Hematopoietic multipotent progenitor cell treated with erythropoietin and hydrocortisone succinate and interleukin-3 and kit ligand, for 4 days (in vitro differentiated cells): ENCODE measurements around the gene SCGB1C2.
A peak's percentile ranks its signal among the peaks of the same experiment; 100 is the strongest.
"Not testable (repeated sequence)": the region's sequence is repeated elsewhere in the genome, so short reads cannot be mapped to it uniquely, and the experiment has no call there.

Source experiments
- DNase-seq: peaks from one replicate; pipeline ENCODE4 v3.0.0-alpha.2; 2015

The SCGB1C2 gene

DNA sequence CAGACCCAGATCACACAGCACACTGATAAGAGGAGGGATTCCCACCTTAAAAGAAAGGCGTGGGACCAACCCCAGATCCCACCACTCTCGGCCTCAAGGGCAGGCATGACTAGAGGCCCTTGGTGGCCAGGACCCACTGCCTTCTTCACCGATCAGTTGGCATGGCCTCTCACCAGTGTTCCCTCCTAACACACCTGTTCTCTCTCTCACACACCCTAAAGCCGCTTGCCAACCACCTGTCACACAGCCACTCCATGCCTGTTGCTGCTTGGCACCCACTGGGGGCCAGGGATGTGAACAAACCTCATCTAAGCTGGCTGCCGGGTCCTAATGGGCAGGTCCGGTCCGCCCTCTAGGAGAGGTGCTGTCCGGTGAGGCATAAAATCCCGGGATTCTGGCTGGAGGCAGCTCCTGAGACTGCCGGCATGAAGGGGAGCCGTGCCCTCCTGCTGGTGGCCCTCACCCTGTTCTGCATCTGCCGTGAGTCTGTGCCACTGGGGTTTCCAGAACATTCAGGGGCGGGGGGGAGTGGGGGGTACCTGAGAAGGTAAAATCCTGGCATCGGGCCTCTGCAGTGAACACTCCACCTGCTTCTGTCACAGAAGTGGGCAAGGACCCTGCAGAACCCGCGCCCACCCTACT, at the start of gene SCGB1C2:
SCGB1C2 (plus strand) TSS at position 404 of the 642 bp plus-strand sequence; CDS start at position 426, 22 bp downstream.
- not testable (repeated sequence) for DNase-seq

DNA sequence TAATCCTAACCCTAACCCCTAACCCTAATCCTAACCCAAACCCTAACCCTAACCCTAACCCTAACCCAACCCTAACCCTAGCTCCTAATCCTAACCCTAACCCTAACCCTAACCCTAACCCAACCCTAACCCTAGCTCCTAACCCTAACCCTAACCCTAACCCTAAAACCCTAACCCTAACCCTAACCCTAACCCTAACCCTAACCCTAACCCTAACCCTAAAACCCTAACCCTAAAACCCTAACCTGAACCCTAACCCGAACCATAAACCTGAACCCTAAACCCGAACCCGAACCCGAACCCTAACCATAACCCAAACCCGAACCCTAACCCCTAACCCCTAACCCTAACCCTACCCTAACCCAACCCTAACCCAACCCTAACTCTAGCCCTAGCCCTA, 24.3 kb upstream of the SCGB1C2 start:
- DNase-seq = peak; percentile 75

DNA sequence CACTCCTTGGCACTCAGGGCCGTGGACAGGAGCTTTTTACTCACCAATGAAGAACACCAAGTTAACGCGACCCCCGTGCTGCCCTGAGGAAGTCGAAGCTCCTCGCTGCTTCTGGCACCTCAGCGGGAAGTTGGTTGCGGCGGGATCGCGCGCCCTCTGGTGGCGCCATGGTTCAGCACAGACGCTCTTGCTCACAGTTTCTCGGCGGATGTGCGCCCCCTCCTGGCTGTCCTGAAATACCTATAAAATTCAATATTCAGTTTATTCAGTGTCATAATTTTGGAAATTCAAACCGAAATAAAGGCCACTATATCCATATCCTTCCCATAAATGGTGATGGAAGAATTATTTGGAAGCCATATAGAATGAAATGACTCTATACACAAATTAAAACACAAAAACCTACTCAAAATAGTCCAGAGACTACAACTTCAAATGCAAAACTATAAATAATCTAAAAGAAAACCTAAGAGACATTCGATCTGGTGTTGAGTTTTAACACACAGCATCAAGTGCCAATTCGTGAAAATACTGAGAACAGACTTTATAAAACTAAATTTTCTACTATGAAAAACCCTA, 18.9 kb upstream of the SCGB1C2 start:
- DNase-seq = not testable (repeated sequence)

DNA sequence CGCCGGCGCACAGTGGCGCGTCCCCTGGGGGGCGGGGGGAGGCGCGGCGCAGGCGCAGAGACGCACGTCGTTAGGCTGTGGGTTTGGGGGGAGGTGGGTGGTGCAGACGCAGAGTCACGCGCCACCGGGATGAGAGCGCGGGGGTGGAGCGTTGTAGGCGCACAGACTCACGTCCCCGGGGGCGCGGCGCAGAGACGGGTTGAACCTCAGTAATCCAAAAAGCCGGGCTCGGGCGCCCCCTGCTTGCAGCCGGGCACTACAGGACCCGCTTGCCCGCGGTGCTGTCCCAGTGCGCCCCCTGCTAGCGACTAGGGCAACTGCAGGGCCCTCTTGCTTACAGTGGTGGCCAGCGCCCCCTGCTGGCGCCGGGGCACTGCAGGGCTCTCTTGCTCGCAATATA, 3.4 kb upstream of the SCGB1C2 start:
- DNase-seq = not testable (repeated sequence)

DNA sequence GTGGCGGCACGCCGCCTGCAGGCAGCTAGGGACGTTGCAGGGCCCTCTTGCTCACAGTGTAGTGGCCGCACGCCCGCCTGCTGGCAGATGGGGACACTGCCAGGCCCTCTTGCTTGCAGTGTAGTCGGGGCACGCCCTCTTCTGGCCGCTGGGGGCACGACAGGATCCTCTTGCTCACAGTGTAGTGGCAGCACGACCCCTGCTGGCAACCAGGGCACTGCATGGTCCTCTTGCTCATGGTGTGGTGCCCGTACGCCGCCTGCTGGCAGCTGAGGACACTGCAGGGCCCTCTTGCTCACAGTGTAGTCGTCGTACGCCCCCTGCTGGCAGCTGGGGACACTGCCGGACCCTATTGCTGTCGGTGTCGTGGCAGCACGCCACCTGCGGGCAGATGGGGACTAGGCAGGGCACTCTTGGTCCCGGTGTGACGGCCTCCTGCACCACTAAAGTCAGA, 3.0 kb upstream of the SCGB1C2 start:
- DNase-seq = not testable (repeated sequence)

DNA sequence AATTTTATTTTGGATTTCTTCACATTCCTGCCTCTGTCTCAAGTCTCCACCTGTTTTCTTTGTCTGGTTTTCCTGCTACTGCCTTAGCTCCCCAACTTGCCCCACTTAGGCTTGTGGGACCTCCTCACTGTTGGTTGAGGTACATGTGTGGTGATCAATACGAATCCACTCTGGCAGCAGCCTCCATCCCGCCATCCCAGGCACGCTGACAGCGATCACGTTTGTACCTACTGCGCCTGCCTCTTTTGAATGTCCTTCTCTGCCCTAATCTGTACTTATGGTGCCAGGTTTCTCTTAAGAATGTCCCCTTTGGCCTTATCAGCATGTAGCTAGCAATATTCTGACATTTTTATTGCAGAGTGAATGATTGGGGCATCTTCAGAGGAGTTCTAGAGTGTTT, 2.3 kb upstream of the SCGB1C2 start:
- not testable (repeated sequence) for DNase-seq

DNA sequence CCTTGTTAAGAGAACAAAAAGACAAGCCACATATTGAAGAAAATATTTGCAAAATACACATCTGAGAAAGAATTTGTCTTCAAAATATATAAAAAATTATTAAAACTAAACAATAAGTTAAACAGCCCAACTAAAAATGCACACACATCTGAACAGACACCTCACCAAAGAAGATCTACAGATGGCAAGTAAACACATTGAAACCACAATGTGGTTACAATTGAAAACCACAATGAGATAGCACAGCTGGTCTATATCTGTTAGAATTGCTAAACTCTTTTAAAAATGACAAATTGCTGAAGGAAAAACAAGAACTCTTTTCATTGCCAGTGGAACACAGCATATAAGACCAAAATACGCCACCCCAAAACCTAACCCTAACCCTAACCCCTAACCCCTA, 1.5 kb upstream of the SCGB1C2 start:
- DNase-seq = not testable (repeated sequence)

DNA sequence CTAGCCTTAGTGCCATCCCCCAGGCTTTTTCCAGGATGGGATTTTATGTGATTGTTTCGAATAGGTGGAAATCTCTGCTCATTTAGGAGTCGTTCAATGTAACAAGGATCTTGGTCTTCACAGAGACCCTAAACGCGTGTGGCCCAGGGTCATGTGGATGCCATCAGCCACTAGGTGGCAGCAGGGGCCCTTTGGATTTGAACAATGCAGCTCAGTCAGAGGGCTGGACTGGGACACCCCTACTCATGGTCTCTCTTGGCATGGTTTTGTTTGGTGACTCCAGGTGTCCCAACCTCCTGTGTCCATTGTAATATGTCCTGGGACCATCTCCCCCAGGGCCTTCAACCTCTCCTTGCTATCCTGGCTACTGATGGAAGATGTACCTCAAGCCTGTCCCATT, 838 bp upstream of the SCGB1C2 start:
- DNase-seq = not testable (repeated sequence)

DNA sequence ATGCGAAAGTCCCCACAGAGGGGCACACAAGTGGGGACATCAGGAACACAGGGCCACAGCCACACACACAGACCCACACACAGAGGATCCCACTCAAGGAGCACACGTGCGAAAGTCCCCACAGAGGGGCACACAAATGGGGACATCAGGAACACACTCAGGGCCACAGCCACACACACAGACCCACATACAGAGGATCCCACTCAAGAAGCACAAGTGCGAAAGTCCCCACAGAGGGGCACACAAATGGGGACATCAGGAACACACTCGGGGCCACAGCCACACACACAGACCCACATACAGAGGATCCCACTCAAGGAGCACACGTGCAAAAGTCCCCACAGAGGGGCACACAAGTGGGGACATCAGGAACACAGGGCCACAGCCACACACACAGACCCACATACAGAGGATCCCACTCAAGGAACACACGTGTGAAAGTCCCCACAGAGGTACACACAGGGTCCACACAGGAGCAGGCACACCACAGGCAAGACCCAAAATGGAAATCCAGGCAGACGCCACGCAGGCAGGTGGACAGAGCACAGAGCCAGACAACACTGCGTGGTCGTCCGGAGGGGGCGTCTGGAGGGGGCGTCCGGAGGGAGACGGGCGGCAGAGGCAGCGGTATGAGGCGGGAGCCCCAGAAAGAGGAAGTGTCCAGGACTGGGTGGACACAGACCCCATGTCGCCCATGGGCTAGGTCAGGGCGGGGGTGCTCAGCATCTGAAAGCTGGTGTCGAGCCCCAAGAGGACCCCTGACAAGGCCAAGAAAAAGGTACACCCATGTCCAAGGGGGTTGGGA, 2.2 kb downstream of the SCGB1C2 start:
- DNase-seq = not testable (repeated sequence)

DNA sequence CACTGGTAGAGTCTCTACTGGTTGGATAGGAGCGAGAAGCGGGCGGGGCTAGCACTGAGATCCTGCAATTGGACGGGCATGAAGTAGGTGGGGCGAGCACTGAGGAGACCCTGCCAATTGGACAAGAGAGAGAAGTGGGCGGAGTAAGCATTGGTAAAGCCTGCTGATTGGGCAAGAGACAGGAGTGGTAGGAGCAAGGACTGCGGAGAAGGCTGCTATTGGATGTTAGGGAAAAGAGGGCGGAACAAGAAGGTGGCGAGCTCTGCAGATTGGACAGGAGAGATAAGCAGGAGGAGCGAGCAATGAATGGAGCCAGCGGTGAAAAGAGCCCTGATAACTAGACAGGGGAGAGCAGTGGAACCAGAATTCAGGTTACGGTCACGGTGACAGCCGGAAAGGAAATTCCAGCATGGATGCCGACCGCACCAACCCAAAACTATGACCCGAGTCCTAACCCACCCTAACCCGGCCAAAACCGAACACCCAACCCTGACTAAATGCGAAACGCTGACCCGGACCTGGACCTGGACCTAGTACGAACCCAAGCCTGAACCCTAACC, 4.8 kb downstream of the SCGB1C2 start:
- DNase-seq = peak; percentile 49

DNA sequence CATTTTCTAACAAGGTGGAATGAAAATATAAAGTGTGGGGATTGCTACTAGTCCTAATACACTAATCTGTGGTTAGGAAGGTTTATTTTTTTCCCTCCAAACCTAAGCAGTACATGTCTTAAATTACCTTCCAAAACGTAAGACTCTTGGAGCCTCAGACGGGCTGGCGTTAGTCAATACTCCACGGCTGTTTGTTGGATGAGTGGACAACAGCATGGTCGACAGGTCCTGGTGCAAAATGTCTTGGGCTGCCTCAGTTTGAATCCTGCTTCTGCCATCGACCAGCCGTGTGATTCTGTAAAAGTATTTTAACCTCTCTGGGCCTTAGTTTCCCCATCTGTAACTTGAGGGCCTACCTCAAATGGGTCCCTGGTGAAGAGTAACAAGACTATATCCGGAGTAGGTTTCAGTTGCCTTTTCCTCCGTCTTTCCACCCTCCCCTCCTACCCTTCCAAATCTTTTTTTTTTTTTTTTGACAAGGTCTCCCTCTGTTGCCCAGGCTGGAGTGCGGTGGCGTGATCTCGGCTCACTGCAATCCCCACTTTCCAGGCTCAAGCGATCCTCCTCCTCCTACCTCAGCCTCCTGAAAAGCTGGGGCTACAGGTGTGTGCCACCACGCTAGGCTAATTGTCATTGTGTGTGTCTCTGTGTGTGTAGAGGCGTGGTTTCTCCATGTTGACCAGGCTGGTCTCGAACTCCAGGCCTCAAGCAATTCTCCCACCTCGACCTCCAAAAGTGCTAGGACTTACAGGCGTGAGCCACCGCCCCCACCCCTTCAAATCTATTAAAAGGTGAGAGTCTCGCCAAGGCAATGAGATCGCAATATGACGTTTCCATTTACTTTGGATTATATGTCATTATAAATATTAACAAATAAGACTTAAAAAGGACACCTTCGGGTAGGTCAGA, 5.8 kb downstream of the SCGB1C2 start:
- no peak for DNase-seq

DNA sequence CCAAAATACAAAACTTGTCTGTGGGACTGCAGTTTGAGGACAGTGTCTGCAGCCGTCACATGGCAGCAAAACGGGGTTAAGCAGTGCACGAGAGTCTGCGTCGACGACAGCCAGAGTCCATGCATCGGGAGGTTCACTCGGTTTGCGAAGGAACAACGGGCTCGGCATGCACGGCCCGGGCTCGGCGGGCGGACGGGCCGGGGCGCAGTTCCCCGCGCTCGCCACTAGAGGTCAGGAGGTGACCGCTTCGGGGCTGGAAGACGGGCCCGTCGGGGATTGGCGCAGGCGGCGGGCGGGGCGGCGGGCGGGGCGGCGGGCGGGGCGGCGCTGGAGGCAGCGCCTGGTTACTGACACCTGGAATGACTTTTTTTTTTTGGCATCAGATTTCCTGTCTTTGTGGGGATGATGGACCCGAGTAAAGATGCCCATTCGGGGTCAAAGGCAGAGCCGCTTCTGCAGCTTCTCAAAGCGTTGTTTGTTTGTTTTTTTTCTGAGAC, 6.5 kb downstream of the SCGB1C2 start:
- peak; percentile 81 for DNase-seq

DNA sequence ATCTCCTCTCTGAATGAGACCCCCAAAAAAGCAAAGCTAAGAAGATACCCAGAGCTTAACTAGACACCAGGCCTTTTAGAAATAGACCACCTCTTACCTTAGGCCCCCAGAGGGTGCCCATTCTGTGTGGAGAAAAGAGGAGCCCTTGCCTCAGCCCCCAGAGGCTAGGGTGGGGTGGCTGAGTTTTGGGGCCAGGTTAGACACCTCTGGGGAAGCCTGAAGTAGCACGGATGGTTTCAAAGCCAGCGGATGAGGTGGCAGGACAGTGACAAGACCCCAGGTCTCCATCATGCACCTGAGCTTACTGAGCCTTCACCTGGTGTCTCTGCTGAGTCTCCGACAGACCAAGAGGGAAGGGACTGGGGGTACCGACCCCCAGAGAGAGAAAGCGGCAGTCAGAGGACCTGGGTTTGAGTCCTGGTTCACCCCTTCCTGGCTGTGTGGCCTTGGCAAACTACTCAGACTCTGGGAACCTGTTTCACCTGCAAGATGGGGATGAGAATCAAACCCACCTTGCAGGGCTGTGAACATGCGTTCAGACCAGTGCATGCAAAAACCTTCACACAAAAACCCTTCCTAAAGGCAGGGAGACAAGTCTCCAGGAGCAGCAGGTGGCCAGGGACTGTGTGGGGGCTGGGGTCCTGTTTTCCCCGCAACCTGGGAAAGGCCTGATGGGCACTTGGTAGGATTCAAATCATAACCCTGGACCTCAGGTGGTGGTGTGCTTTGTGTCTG, 7.7 kb downstream of the SCGB1C2 start:
- no peak for DNase-seq

DNA sequence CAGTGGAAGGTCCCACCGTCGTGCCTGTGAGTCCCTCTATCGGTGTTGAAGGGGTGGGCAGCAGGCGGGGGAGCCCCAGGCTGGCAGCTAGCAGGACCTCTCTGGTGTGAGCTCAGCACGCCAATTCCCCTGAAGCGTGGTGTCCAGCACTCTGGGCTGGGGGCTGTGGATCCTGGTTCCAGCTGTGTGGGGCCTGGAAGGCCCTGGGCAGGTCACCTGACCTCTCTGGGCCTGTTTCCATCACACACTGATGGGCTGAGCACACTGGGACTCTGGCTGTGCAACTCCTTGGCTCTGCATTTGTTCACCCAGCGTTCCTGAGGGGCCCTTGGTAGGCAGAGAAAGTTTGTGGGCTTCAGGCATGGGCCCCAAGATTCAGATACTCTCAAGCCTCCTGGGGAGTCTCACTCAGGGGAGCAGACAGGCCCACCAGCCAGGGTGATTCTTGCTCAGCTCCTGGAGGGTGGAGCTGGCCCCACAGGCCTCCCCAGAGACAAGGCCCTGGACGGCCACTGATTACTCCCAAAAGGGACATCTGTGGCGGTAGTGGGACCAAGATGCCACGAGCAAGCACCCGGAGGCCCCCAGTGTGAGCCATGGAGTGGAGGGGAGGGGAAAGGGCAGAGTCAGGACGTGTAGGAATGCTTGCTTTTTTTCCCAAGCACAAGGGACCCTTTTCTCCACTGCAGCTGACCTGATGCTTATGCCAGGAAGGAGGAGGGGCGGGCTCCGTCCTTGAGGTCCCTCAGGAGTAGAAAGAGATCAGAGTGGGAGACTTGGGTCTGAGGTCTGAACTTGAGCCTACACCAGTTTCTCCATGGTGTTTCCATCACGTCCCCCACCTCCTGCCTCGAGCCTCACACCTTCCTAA, 8.5 kb downstream of the SCGB1C2 start:
- no peak for DNase-seq

DNA sequence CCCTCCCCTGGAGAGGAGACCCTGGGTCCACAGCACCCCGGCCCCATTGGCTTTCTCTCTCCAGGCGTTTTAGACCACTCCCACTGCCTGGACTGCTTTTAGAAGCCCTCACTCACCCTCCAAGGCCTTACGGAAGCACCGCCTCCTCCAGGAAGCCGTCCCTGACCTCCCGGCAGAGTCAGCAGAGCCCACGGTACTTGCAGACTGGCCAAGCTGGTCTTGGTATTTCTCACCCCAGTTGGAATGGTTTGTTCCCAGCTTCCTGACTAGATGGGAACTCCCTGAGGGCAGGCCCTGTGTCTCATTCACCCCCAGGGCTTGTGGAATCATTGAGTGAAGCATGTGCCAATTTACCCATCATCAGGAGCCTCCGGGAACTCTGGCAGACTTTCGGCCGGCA, 9.2 kb downstream of the SCGB1C2 start:
- no peak for DNase-seq

DNA sequence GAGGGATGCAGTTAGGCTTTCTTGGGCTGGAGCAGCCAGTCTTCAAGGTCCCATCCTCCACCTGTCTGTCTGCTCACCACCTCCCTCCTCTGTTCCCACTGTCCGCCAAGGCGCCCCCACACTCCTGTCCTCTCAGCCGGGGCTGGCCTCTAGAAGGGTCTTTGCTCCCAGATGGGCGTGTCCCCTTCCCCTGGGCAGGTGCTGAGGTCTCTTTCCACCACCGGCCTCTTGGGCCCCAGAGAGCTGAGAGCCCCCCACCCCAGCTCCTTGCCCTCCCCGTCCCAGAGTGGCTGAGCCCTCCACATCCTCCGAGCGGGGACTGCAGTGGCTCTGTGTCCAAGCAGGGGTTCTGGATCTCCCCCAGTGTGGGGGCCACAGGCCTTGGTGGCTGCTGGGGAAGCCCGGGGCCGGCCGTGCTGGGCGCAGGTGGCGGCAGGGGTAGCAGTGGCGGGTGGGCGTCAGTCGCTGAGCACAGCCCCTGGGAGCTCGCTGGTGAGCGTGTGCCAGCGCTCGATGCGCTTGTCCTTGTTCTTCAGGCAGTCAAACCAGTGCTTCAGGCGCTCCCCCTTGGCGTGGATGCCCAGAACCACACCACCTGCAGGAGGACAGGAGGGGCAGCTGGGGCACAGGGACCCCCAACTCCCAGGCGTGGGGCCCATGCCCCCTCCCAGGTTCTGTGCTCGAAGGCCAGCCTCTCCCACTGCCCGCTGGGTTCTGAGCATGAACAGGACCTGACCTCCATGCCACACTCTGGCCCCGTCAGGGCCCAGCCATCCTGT, 9.8 kb downstream of the SCGB1C2 start:
- DNase-seq = no peak

DNA sequence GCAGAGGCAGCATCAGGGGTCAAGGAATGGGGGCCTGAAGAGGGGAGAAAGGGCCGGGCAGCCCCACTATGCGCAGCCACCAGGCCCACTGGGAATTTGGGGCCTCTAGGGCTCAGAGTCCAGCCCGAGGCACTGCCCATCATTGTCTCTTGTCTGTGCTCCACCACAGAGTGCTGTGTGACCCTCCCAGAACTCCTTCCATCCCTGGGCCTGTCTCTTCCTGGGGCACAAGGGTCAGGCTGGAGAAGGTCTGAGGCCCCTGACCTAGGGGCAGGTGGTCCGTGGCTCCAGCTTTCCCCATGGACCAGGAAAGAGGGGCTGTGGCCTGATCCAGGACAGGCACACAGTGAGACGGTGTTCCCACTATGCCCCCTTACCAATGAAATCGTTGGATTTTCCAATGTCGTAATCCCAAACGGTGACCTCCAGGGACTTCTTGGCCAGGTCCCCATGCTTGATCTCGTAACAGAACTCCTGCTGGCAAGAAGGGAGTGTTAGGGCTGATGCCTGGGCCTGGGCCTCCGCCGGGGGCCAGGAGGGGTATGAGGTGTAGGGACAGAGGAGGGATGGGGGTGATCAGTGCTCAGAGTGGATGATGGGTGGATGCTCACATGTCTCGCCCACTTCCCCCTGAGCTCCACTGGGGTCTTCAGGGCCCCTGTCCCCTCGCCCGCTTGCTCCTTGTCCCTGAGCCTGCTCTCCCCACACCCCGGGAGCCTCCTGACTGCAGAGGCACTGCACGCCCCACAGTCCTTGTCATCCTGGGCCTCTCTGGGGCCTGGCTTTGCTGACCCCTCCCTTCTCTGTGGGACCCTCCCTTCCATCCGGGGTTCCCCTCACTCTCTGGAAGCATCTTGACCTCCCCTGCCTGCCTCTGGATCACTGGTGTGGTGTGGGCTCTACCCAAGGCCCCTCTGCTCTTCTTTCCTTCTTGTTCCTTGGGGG, 10.7 kb downstream of the SCGB1C2 start:
- DNase-seq = no peak

DNA sequence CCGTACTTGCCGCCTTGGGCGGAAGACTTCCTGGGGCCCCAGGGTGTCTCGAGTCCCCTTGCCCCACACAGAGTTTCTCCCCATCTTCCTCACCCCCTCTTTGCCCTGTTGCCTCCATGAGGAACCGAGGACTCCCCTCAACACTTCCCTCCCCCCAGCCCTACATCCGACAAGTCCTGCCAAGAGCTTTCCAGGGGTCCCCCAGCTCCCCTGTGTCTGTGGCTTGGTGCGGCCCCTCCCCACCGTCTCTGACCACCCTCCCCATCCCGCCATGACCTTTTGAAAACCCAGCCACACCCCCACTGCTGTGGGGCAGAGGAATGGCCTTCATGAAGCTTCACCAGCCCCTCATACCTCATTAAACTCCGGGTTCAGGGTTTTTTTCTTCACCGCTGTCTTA, 11.4 kb downstream of the SCGB1C2 start:
- DNase-seq = no peak

DNA sequence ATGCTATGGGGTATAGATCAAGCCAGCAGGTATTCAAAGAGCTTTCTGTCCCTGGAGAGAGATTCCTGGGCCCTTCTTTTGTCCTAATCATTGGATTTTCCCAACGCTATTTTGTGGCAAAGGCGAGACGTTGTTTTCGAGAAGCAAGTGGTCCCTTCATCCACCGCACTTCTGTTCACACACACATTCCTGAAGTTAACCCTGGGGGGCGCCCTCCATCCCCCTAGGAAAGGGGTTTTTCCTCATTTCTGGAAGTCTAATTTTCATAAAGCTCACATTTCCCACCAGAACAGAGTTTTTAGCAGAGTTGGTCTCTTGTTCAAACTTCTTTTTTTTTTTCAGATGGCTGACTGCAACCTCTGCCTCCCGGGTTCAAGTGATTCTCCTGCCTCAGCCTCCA, 11.9 kb downstream of the SCGB1C2 start:
- DNase-seq = no peak
